Duodenal mucosa (tissue), 2 donors: ENCODE data around the gene IRF1.

Source experiments
- H3K27ac ChIP-seq: one replicate; pipeline ENCODE4 v1.7.0; 2013; ENCODE audit warnings: low read depth, low read length
- H3K27me3 ChIP-seq, 2 donors: one replicate each; pipeline ENCODE4 v1.7.0; 2013; ENCODE audit warnings: low read length in 2 of 2, control low read depth in 1 of 2; ENCODE audit not compliant: insufficient read depth in 2 of 2, control insufficient read depth in 1 of 2
- H3K36me3 ChIP-seq, 2 donors: one replicate each; pipeline ENCODE4 v1.7.0; 2013; ENCODE audit warnings: low read length in 2 of 2, control low read depth in 1 of 2; ENCODE audit not compliant: insufficient read depth in 2 of 2, control insufficient read depth in 1 of 2
- H3K4me1 ChIP-seq, 2 donors: one replicate each; pipeline ENCODE4 v1.7.0; 2013; ENCODE audit warnings: low read length in 2 of 2, control low read depth in 1 of 2; ENCODE audit not compliant: insufficient read depth in 2 of 2, control insufficient read depth in 1 of 2
- H3K4me3 ChIP-seq, 2 donors: one replicate each; pipeline ENCODE4 v1.7.0; 2013; ENCODE audit warnings: low read length in 2 of 2, low read depth in 1 of 2
- H3K9ac ChIP-seq, 2 donors: one replicate each; pipeline ENCODE4 v1.7.0; 2013; ENCODE audit warnings: low read length in 2 of 2, low read depth in 1 of 2
- H3K9me3 ChIP-seq, 2 donors: one replicate each; pipeline ENCODE4 v1.7.0; 2013; ENCODE audit warnings: low read length in 2 of 2, control low read depth in 1 of 2; ENCODE audit not compliant: control insufficient read depth in 1 of 2

Gene IRF1

GRCh38 chr5:132456296-132456986 lies 34.1 kb downstream of the IRF1 start:
- Histone ChIP-seq H3K36me3 (peaks cover 4 to 17% of the 10 kb centered on the region in 2 donors), H3K4me1 (peaks cover 72 to 81% of the 10 kb centered on the region in 2 donors), H3K9ac (peak overlapping the region; percentile 31 to 63), H3K9me3 (no peaks in the 10 kb centered on the region), H3K27me3 (no peaks in the 10 kb centered on the region), H3K4me3 (peak overlapping the region; percentile 16 to 40), H3K27ac (peak overlapping the region; percentile 82)

GRCh38 chr5:132455614-132456115 lies 34.9 kb downstream of the IRF1 start:
- H3K27ac ChIP-seq: peak overlapping the region; percentile 63
- no peaks in the 10 kb centered on the region for H3K9me3 ChIP-seq
- no peaks in the 10 kb centered on the region for H3K27me3 ChIP-seq
- H3K4me1 ChIP-seq: peaks cover 64 to 73% of the 10 kb centered on the region in 2 donors
- peaks cover 4 to 20% of the 10 kb centered on the region in 2 donors for H3K36me3 ChIP-seq
- peak overlapping the region in 1 of 2 donors; percentile 40 for H3K4me3 ChIP-seq
- H3K9ac ChIP-seq: peak overlapping the region in 1 of 2 donors; percentile 63

GRCh38 chr5:132454361-132454760 lies 36.2 kb downstream of the IRF1 start:
- H3K27ac ChIP-seq: no peak overlapping the region
- H3K4me1 ChIP-seq: peaks cover 51 to 60% of the 10 kb centered on the region in 2 donors

GRCh38 chr5:132451387-132451786 lies 39.2 kb downstream of the IRF1 start:
- peaks cover 0 to 36% of the 10 kb centered on the region in 2 donors for H3K36me3 ChIP-seq
- no peak overlapping the region for H3K9ac ChIP-seq
- H3K4me3 ChIP-seq: no peak overlapping the region
- H3K9me3 ChIP-seq: no peaks in the 10 kb centered on the region
- H3K27me3 ChIP-seq: no peaks in the 10 kb centered on the region
- peaks cover 38 to 42% of the 10 kb centered on the region in 2 donors for H3K4me1 ChIP-seq
- no peak overlapping the region for H3K27ac ChIP-seq

More at GRCh38 chr5:132454361-132454760, 36.2 kb downstream of the IRF1 start:
- Histone ChIP-seq H3K36me3 (peaks cover 4 to 28% of the 10 kb centered on the region in 2 donors), H3K27me3 (no peaks in the 10 kb centered on the region), H3K9me3 (no peaks in the 10 kb centered on the region), H3K9ac (no peak overlapping the region), H3K4me3 (no peak overlapping the region)

- Histone ChIP-seq H3K27me3 (no peaks in the 10 kb centered on the region), H3K36me3 (peaks cover 0 to 41% of the 10 kb centered on the region in 2 donors), H3K4me1 (peaks cover 37 to 44% of the 10 kb centered on the region in 2 donors), H3K4me3 (no peak overlapping the region), H3K9ac (no peak overlapping the region), H3K27ac (no peak overlapping the region), H3K9me3 (no peaks in the 10 kb centered on the region)
Observed at GRCh38 chr5:132449060-132449459, 41.5 kb downstream of the IRF1 start.

GRCh38 chr5:132447196-132447595 lies 43.4 kb downstream of the IRF1 start:
- H3K36me3 ChIP-seq: peaks cover 0 to 41% of the 10 kb centered on the region in 2 donors
- no peak overlapping the region for H3K27ac ChIP-seq
- no peaks in the 10 kb centered on the region for H3K9me3 ChIP-seq
- H3K27me3 ChIP-seq: no peaks in the 10 kb centered on the region
- peaks cover 40 to 43% of the 10 kb centered on the region in 2 donors for H3K4me1 ChIP-seq
- peak overlapping the region in 1 of 2 donors; percentile 12 for H3K9ac ChIP-seq
- no peak overlapping the region for H3K4me3 ChIP-seq

- Histone ChIP-seq H3K4me3 (peak overlapping the region in 1 of 2 donors; percentile 23), H3K4me1 (peaks cover 42 to 46% of the 10 kb centered on the region in 2 donors), H3K27ac (no peak overlapping the region), H3K36me3 (peaks cover 0 to 39% of the 10 kb centered on the region in 2 donors), H3K9me3 (no peaks in the 10 kb centered on the region), H3K27me3 (no peaks in the 10 kb centered on the region), H3K9ac (no peak overlapping the region)
Observed at GRCh38 chr5:132446621-132447020, 44.0 kb downstream of the IRF1 start.

GRCh38 chr5:132445930-132446329 lies 44.6 kb downstream of the IRF1 start:
- Histone ChIP-seq H3K4me3 (no peak overlapping the region), H3K27me3 (no peaks in the 10 kb centered on the region), H3K27ac (no peak overlapping the region), H3K36me3 (peaks cover 0 to 33% of the 10 kb centered on the region in 2 donors), H3K9me3 (no peaks in the 10 kb centered on the region), H3K9ac (no peak overlapping the region), H3K4me1 (peaks cover 42 to 46% of the 10 kb centered on the region in 2 donors)

GRCh38 chr5:132445640-132445923 lies 45.0 kb downstream of the IRF1 start:
- Histone ChIP-seq H3K9me3 (no peaks in the 10 kb centered on the region), H3K36me3 (peaks cover 0 to 30% of the 10 kb centered on the region in 2 donors), H3K4me1 (peaks cover 42 to 46% of the 10 kb centered on the region in 2 donors), H3K27me3 (no peaks in the 10 kb centered on the region), H3K27ac (no peak overlapping the region), H3K4me3 (no peak overlapping the region), H3K9ac (no peak overlapping the region)

GRCh38 chr5:132444841-132445639 lies 45.5 kb downstream of the IRF1 start:
- Histone ChIP-seq H3K4me3 (no peak overlapping the region), H3K9me3 (no peaks in the 10 kb centered on the region), H3K27me3 (no peaks in the 10 kb centered on the region), H3K27ac (no peak overlapping the region), H3K9ac (no peak overlapping the region), H3K36me3 (peaks cover 0 to 28% of the 10 kb centered on the region in 2 donors), H3K4me1 (peaks cover 42 to 46% of the 10 kb centered on the region in 2 donors)
